A549 (cell line): Measurements from ENCODE around the gene GOT1. TPM values are rescaled to one million over a fixed set of nuclear protein-coding genes. Genes with fewer than 3 reads are reported as not detected.

ENCODE experiments used
- ATAC-seq, 2 experiments: fragments of 200-7000 bp in 1 of 2; fragments of >200 bp in 1 of 2; cut with Nextera tagmentation in 1 of 2; cut with Tn5 transposase in 1 of 2; 3 replicates each; pipeline versions ENCODE4 v1.8.0 to v1.9.1; 2018 to 2020; ENCODE audit warnings: mild to moderate bottlenecking in 1 of 2, moderate library complexity in 1 of 2
- CTCF ChIA-PET: fragments of 300-600 bp; sonication (Branson Sonifier 250); formaldehyde crosslinking; extraction: SDS; loops from one replicate; lab custom pipeline; 2021; ENCODE audit warnings: antibody characterized with exemption, inconsistent platforms; lab: Yijun Ruan, JAX
- POLR2A ChIA-PET: fragments of 350-600 bp; formaldehyde crosslinking; extraction: SDS; loops from one replicate; lab custom pipeline; 2021; ENCODE audit warnings: antibody characterized with exemption, inconsistent platforms; lab: Yijun Ruan, JAX
- DNase-seq, 2 experiments: peaks; one replicate each; pipeline versions ENCODE4 v3.0.0 to v3.0.0-alpha.2; 2011 to 2016; ENCODE audit warnings: low read depth in 1 of 2, low spot score in 1 of 2
- FAIRE-seq: peaks from 2 replicates; lab custom pipeline; 2011; peaks lifted over from hg19 to GRCh38; lab: Jason Lieb, UNC
- H3K27ac ChIP-seq, 2 experiments: fragments of >200 bp; sonication (Bioruptor Twin); formaldehyde crosslinking; 3 replicates each; pipeline ENCODE4 v1.5.1; 2016 to 2017
- H3K4me1 ChIP-seq: fragments of >200 bp; sonication (Bioruptor Twin); formaldehyde crosslinking; 3 replicates; pipeline ENCODE4 v1.6.1; 2016
- H3K4me2 ChIP-seq: fragments of >200 bp; sonication (Bioruptor Twin); formaldehyde crosslinking; 3 replicates; pipeline ENCODE4 v1.6.1; 2016
- H3K4me3 ChIP-seq: fragments of >200 bp; sonication (Bioruptor Twin); formaldehyde crosslinking; 3 replicates; pipeline ENCODE4 v1.5.1; 2016
- H3K9me3 ChIP-seq: fragments of >200 bp; sonication (Bioruptor Twin); formaldehyde crosslinking; 3 replicates; pipeline ENCODE4 v1.6.1; 2016
- CBX8 ChIP-seq: fragments of 200-600 bp; sonication (generic); IDR thresholded peaks from 2 replicates; pipeline ENCODE4 v1.6.1; 2016
- CEBPB ChIP-seq, 2 experiments: fragments of >200 bp in 1 of 2; sonication (Bioruptor Twin) in 1 of 2; formaldehyde crosslinking in 1 of 2; IDR thresholded peaks; 2 replicates each; pipeline ENCODE4 v1.6.1; 2012 to 2016
- CHD4 ChIP-seq: fragments of 200-600 bp; sonication (generic); IDR thresholded peaks from 2 replicates; pipeline ENCODE4 v1.6.1; 2016; ENCODE audit warnings: antibody characterized with exemption, mild to moderate bottlenecking, borderline replicate concordance
- EHF ChIP-seq: fragments of 250-450 bp; sonication (Bioruptor Pico); IDR thresholded peaks from 2 replicates; pipeline ENCODE4 v1.5.0; 2020; ENCODE audit warnings: mild to moderate bottlenecking
- ESRRA ChIP-seq: fragments of 150-350 bp; IDR thresholded peaks from 2 replicates; pipeline ENCODE4 v1.6.1; 2014; ENCODE audit warnings: mild to moderate bottlenecking, low read length, borderline replicate concordance
- FOSB ChIP-seq: fragments of 250-450 bp; sonication (Bioruptor Pico); IDR thresholded peaks from 2 replicates; pipeline ENCODE4 v1.5.0; 2020; ENCODE audit warnings: mild to moderate bottlenecking, moderate library complexity
- FOXS1 ChIP-seq: fragments of 250-450 bp; sonication (Bioruptor Pico); IDR thresholded peaks from 2 replicates; pipeline ENCODE4 v1.5.0; 2020; ENCODE audit warnings: mild to moderate bottlenecking, moderate library complexity
- HOXB5 ChIP-seq: fragments of 250-450 bp; sonication (Bioruptor Pico); IDR thresholded peaks from 2 replicates; pipeline ENCODE4 v1.5.0; 2020; ENCODE audit warnings: mild to moderate bottlenecking, moderate library complexity
- JUN ChIP-seq, 2 experiments: fragments of >200 bp; sonication (Bioruptor Twin); formaldehyde crosslinking; IDR thresholded peaks; 2 replicates in 1 of 2; 3 replicates in 1 of 2; pipeline ENCODE4 v1.6.1; 2016 to 2017
- KDM5A ChIP-seq: fragments of 200-600 bp; sonication (generic); IDR thresholded peaks from 2 replicates; pipeline ENCODE4 v1.6.1; 2016; ENCODE audit warnings: antibody characterized with exemption, mild to moderate bottlenecking
- MAFK ChIP-seq: fragments of 450-650 bp; IDR thresholded peaks from 2 replicates; pipeline ENCODE4 v1.6.1; 2014; ENCODE audit not compliant: partially characterized antibody
- NFE2L2 ChIP-seq: fragments of 150-350 bp; conservative IDR thresholded peaks from 2 replicates; pipeline ENCODE4 v1.6.1; 2014; ENCODE audit warnings: low read length
- RAD21 ChIP-seq, 2 experiments: fragments of >200 bp in 1 of 2; sonication (Bioruptor Twin) in 1 of 2; formaldehyde crosslinking in 1 of 2; IDR thresholded peaks in 1 of 2; conservative IDR thresholded peaks in 1 of 2; 2 replicates in 1 of 2; 3 replicates in 1 of 2; pipeline ENCODE4 v1.6.1; 2012 to 2018; ENCODE audit warnings: inconsistent platforms in 1 of 2
- SREBF2 ChIP-seq: fragments of 450-650 bp; IDR thresholded peaks from 2 replicates; pipeline ENCODE4 v1.6.1; 2014; ENCODE audit warnings: mild to moderate bottlenecking, moderate library complexity
- ZFP36 ChIP-seq: fragments of 450-650 bp; IDR thresholded peaks from 2 replicates; pipeline ENCODE4 v1.6.1; 2014; ENCODE audit warnings: borderline replicate concordance; ENCODE audit not compliant: partially characterized antibody
- ZNF302 ChIP-seq: fragments of 250-450 bp; sonication (Bioruptor Pico); IDR thresholded peaks from 2 replicates; pipeline ENCODE4 v1.9.0; 2021; ENCODE audit warnings: inconsistent platforms, mild to moderate bottlenecking, moderate library complexity
- ZSCAN20 ChIP-seq: fragments of 250-450 bp; sonication (Bioruptor Pico); IDR thresholded peaks from 2 replicates; pipeline ENCODE4 v1.8.0; 2022; ENCODE audit warnings: mild to moderate bottlenecking, moderate library complexity
- WGBS: methylation state at CpG from one replicate; pipeline ENCODE4 v1.1.6; 2017; ENCODE audit errors: missing lambda C conversion rate; 5-methylcytosine and 5-hydroxymethylcytosine counted together
- polyA plus RNA-seq, 4 experiments: library from polyadenylated mRNA; depleted of rRNA in 3 of 4; stranded (reverse); fragments of >200 nt; fragmentation: RNase III in 1 of 4; extraction: RNeasy Plus Mini Kit Qiagen cat#74134 plus additional on column Dnase treatment in 1 of 4; gene quantifications; 2 replicates in 3 of 4; 3 replicates in 1 of 4; pipeline ENCODE4 v1.2.3, GENCODE V29; 2011 to 2017
- TF ChIP-seq, protein P1 (sequence below): fragments of >200 bp; sonication (Bioruptor Twin); formaldehyde crosslinking; IDR thresholded peaks from 3 replicates; pipeline ENCODE4 v1.6.1; 2016
- TF ChIP-seq, protein P2 (sequence below): IDR thresholded peaks from 2 replicates; pipeline ENCODE4 v1.6.1; 2012
- TF ChIP-seq, protein P3 (sequence below): fragments of 200-600 bp; sonication (generic); IDR thresholded peaks from 2 replicates; pipeline ENCODE4 v1.6.1; 2016; ENCODE audit warnings: antibody characterized with exemption, mild to moderate bottlenecking, moderate library complexity
- TF ChIP-seq, protein P4 (sequence below): IDR thresholded peaks from 2 replicates; pipeline ENCODE4 v1.6.1; 2012; ENCODE audit warnings: low read depth, borderline replicate concordance
- TF ChIP-seq, protein P5 (sequence below): fragments of >200 bp; sonication (Bioruptor Twin); formaldehyde crosslinking; IDR thresholded peaks from 3 replicates; pipeline ENCODE4 v1.5.1; 2016
- TF ChIP-seq, protein P6 (sequence below): fragments of 150-350 bp; IDR thresholded peaks from 2 replicates; pipeline ENCODE4 v1.6.1; 2014; ENCODE audit warnings: low read depth, mild to moderate bottlenecking, low read length

The GOT1 gene
- polyA plus RNA-seq, 2 of the 4 experiments (the other 2 are of a cell fraction), result 31.1 to 34.9 TPM

DNA sequence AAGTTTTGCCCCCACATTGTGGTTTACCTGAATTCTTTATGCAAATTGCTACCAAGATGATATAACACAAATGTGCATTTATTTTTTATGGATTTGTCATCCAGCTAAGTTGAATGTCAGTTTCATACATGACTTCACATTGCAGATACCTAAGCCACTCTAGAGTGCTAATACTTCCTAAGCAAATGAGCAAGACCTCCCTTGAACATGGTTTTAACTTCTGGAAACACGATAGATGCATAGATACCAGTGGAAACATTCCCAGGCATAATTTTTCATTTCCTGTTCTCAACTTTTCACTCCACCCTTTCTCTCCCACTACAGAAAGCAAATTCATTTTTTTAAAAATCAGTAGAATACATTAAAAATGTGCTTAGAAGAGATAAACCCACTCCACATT, 20.3 kb downstream of the GOT1 start:
- ChIA-PET CTCF (interaction anchor here (0.9 to 2.6 kb wide), 3 partner anchors 17 to 26 kb away, joined by 3 to 7 read pairs (median 7); no protein-coding TSS in a partner anchor), POLR2A (no interaction called here)
- no peak for DNase-seq
- H3K9me3 ChIP-seq, result no peaks in the 10 kb centered on the region
- no peak overlapping the region for H3K4me3 ChIP-seq
- no peak for FAIRE-seq
- TF ChIP-seq, protein P1, sequence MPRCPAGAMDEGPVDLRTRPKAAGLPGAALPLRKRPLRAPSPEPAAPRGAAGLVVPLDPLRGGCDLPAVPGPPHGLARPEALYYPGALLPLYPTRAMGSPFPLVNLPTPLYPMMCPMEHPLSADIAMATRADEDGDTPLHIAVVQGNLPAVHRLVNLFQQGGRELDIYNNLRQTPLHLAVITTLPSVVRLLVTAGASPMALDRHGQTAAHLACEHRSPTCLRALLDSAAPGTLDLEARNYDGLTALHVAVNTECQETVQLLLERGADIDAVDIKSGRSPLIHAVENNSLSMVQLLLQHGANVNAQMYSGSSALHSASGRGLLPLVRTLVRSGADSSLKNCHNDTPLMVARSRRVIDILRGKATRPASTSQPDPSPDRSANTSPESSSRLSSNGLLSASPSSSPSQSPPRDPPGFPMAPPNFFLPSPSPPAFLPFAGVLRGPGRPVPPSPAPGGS, result no peak
- TF ChIP-seq JUN (IDR thresholded peaks at IDR 0.05) (no peak), ESRRA (no peak), EHF (no peak), FOSB (CRISPR knock-in tag) (no peak), CBX8 (no peak), FOXS1 (CRISPR knock-in tag) (no peak), ZFP36 (no peak), KDM5A (no peak), NFE2L2 (no peak)
- TF ChIP-seq, protein P2, sequence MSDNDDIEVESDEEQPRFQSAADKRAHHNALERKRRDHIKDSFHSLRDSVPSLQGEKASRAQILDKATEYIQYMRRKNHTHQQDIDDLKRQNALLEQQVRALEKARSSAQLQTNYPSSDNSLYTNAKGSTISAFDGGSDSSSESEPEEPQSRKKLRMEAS, result no peak
- TF ChIP-seq, protein P3, sequence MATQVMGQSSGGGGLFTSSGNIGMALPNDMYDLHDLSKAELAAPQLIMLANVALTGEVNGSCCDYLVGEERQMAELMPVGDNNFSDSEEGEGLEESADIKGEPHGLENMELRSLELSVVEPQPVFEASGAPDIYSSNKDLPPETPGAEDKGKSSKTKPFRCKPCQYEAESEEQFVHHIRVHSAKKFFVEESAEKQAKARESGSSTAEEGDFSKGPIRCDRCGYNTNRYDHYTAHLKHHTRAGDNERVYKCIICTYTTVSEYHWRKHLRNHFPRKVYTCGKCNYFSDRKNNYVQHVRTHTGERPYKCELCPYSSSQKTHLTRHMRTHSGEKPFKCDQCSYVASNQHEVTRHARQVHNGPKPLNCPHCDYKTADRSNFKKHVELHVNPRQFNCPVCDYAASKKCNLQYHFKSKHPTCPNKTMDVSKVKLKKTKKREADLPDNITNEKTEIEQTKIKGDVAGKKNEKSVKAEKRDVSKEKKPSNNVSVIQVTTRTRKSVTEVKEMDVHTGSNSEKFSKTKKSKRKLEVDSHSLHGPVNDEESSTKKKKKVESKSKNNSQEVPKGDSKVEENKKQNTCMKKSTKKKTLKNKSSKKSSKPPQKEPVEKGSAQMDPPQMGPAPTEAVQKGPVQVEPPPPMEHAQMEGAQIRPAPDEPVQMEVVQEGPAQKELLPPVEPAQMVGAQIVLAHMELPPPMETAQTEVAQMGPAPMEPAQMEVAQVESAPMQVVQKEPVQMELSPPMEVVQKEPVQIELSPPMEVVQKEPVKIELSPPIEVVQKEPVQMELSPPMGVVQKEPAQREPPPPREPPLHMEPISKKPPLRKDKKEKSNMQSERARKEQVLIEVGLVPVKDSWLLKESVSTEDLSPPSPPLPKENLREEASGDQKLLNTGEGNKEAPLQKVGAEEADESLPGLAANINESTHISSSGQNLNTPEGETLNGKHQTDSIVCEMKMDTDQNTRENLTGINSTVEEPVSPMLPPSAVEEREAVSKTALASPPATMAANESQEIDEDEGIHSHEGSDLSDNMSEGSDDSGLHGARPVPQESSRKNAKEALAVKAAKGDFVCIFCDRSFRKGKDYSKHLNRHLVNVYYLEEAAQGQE, result no peak
- no peak overlapping the region for H3K4me2 ChIP-seq
- ATAC-seq, result no peak
- no peaks in the 10 kb centered on the region for H3K4me1 ChIP-seq
- H3K27ac ChIP-seq, result no peak overlapping the region
- WGBS, result 80% methylated on average over 1 of the region's 1 CpG

DNA sequence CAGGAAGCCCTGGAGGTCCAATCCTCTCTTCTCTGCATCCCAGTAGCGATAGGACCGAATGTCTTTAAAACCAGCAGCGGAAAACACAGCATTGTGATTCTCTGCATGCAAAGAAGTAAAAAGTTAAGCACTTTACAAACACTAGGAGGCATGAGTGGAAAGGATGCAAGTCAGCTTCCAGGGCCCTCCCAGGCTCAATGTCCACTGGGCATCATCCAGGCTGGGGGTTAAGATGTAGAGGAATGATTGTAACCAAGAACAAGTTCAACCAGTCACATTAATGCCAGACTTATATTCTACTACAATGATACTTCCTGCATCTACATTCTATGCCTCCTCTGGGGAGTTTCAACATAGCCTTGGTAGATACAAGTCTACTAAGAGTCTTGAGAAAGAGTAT, 24.3 kb downstream of the GOT1 start:
- Histone ChIP-seq H3K4me2 (no peak overlapping the region), H3K9me3 (no peaks in the 10 kb centered on the region), H3K4me3 (no peak overlapping the region), H3K27ac (no peak overlapping the region), H3K4me1 (no peaks in the 10 kb centered on the region)
- TF ChIP-seq ESRRA (no peak), RAD21 (conservative IDR thresholded peaks at IDR 0.05 in 1 of 2, IDR thresholded peaks at IDR 0.05 in 1 of 2) (0 out of 5 replicates have a peak, but pooled peaks of 1 of the 2 experiments have one; percentile 3)
- DNase-seq, result no peak
- FAIRE-seq, result no peak
- ChIA-PET CTCF (interaction anchor here (1.9 to 2.4 kb wide), 2 partner anchors 13 to 206 kb away, joined by 8 to 10 read pairs; no protein-coding TSS in a partner anchor), POLR2A (no interaction called here)
- 98% methylated on average over 3 of the region's 3 CpGs for WGBS
- peak; percentile 42 to 65; a peak in 4 of 6 replicates for ATAC-seq

DNA sequence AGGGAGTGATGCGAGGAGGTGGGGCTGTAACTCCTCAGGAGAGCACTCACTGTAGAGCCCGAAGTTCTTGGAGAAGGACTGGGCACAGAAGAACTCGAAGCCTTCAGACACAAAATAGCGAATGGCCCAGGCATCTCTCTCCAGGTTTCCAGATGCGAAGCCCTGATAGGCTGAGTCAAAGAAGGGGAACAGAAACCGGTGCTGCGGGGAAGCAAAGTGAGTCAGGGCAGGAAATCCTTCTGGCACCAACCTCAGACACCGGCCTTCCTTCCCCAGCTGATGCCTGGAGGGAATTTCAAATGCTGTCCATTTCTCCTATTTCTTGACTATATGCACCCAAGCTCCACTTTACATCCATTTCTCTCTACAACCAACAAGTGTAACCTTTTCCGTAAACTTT, 26.8 kb downstream of the GOT1 start:
- H3K4me2 ChIP-seq, result no peak overlapping the region
- no peaks in the 10 kb centered on the region for H3K9me3 ChIP-seq
- H3K27ac ChIP-seq, result no peak overlapping the region
- DNase-seq, result no peak
- H3K4me1 ChIP-seq, result no peaks in the 10 kb centered on the region
- no peak for ATAC-seq
- ChIA-PET POLR2A (no interaction called here), CTCF (interaction anchor here (1.2 to 5.6 kb wide), 4 partner anchors 12 to 308 kb away, joined by 3 to 35 read pairs (median 5); no protein-coding TSS in a partner anchor)
- no peak for FAIRE-seq
- 93% methylated on average over 9 of the region's 9 CpGs for WGBS
- TF ChIP-seq, protein P4, sequence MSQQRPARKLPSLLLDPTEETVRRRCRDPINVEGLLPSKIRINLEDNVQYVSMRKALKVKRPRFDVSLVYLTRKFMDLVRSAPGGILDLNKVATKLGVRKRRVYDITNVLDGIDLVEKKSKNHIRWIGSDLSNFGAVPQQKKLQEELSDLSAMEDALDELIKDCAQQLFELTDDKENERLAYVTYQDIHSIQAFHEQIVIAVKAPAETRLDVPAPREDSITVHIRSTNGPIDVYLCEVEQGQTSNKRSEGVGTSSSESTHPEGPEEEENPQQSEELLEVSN, result no peak
- TF ChIP-seq, protein P5, sequence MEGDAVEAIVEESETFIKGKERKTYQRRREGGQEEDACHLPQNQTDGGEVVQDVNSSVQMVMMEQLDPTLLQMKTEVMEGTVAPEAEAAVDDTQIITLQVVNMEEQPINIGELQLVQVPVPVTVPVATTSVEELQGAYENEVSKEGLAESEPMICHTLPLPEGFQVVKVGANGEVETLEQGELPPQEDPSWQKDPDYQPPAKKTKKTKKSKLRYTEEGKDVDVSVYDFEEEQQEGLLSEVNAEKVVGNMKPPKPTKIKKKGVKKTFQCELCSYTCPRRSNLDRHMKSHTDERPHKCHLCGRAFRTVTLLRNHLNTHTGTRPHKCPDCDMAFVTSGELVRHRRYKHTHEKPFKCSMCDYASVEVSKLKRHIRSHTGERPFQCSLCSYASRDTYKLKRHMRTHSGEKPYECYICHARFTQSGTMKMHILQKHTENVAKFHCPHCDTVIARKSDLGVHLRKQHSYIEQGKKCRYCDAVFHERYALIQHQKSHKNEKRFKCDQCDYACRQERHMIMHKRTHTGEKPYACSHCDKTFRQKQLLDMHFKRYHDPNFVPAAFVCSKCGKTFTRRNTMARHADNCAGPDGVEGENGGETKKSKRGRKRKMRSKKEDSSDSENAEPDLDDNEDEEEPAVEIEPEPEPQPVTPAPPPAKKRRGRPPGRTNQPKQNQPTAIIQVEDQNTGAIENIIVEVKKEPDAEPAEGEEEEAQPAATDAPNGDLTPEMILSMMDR, result no peak
- TF ChIP-seq CHD4 (no peak), ZSCAN20 (CRISPR knock-in tag) (no peak), RAD21 (conservative IDR thresholded peaks at IDR 0.05 in 1 of 2, IDR thresholded peaks at IDR 0.05 in 1 of 2) (no peak), JUN (IDR thresholded peaks at IDR 0.05) (no peak), HOXB5 (CRISPR knock-in tag) (no peak), CEBPB (IDR thresholded peaks at IDR 0.05) (no peak), SREBF2 (no peak), MAFK (no peak), ZNF302 (no peak)
- TF ChIP-seq, protein P6, sequence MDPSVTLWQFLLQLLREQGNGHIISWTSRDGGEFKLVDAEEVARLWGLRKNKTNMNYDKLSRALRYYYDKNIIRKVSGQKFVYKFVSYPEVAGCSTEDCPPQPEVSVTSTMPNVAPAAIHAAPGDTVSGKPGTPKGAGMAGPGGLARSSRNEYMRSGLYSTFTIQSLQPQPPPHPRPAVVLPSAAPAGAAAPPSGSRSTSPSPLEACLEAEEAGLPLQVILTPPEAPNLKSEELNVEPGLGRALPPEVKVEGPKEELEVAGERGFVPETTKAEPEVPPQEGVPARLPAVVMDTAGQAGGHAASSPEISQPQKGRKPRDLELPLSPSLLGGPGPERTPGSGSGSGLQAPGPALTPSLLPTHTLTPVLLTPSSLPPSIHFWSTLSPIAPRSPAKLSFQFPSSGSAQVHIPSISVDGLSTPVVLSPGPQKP, result no peak
- H3K4me3 ChIP-seq, result no peak overlapping the region
